GM23338 (cell line): ENCODE data around the gene LAMTOR4. TPM values are rescaled to one million over a fixed set of nuclear protein-coding genes. Genes with fewer than 3 reads are reported as not detected.

Experiments used
- ATAC-seq: fragments of 200-7000 bp; cut with Tn5 transposase; 3 replicates; pipeline ENCODE4 v1.9.1; 2020
- DNase-seq: peaks from one replicate; pipeline ENCODE4 v3.0.0-alpha.2; 2015; ENCODE audit warnings: low spot score
- H2AFZ ChIP-seq: fragments of 200-600 bp; sonication (generic); 2 replicates; pipeline ENCODE4 v1.8.0; 2016; ENCODE audit warnings: antibody characterized with exemption, mild to moderate bottlenecking, moderate library complexity
- H3F3A ChIP-seq: fragments of 200-600 bp; sonication (generic); replicated peaks from 2 replicates; pipeline ENCODE4 v1.8.0; 2017; ENCODE audit warnings: antibody characterized with exemption, mixed run types, low read depth
- H3K27ac ChIP-seq: fragments of 200-600 bp; sonication (generic); 2 replicates; pipeline ENCODE4 v1.6.1; 2016; ENCODE audit warnings: low read depth
- H3K27me3 ChIP-seq: fragments of 200-600 bp; sonication (generic); 2 replicates; pipeline ENCODE4 v1.8.0; 2016; ENCODE audit warnings: mild to moderate bottlenecking, mixed run types, moderate library complexity; ENCODE audit not compliant: insufficient read depth
- H3K36me3 ChIP-seq: fragments of 200-600 bp; sonication (generic); 2 replicates; pipeline ENCODE4 v1.8.0; 2016; ENCODE audit warnings: mild to moderate bottlenecking; ENCODE audit not compliant: insufficient read depth
- H3K4me1 ChIP-seq: fragments of 200-600 bp; sonication (generic); 2 replicates; pipeline ENCODE4 v1.8.0; 2016; ENCODE audit warnings: mild to moderate bottlenecking, moderate library complexity; ENCODE audit not compliant: insufficient read depth
- H3K4me2 ChIP-seq: fragments of 200-600 bp; sonication (generic); 2 replicates; pipeline ENCODE4 v1.7.1; 2017; ENCODE audit warnings: mixed run types
- H3K4me3 ChIP-seq: fragments of 200-600 bp; sonication (generic); 2 replicates; pipeline ENCODE4 v1.6.1; 2016; ENCODE audit warnings: mixed run types
- H3K79me2 ChIP-seq: fragments of 200-600 bp; sonication (generic); replicated peaks from 2 replicates; pipeline ENCODE4 v1.8.0; 2017; ENCODE audit warnings: mild to moderate bottlenecking; ENCODE audit not compliant: insufficient read depth
- H3K9me2 ChIP-seq: fragments of 200-600 bp; sonication (generic); 2 replicates; pipeline ENCODE4 v1.8.0; 2017; ENCODE audit not compliant: insufficient read depth
- H4K20me1 ChIP-seq: fragments of 200-600 bp; sonication (generic); replicated peaks from 2 replicates; pipeline ENCODE4 v1.8.0; 2017; ENCODE audit warnings: mild to moderate bottlenecking; ENCODE audit not compliant: insufficient read depth
- H3K27ac Mint-ChIP-seq: 2 replicates; pipeline ENCODE4 v1.8.0; 2020; ENCODE audit warnings: inconsistent platforms, mild to moderate bottlenecking, moderate library complexity, mixed read lengths
- H3K27me3 Mint-ChIP-seq: 3 replicates; pipeline ENCODE4 v1.8.0; 2022; ENCODE audit warnings: low read depth, mild to moderate bottlenecking, moderate library complexity, mixed read lengths, inconsistent platforms; ENCODE audit not compliant: insufficient read depth, poor library complexity
- H3K36me3 Mint-ChIP-seq: 3 replicates; pipeline ENCODE4 v1.8.0; 2021; ENCODE audit warnings: low read depth, mild to moderate bottlenecking, inconsistent platforms, moderate library complexity, mixed read lengths
- H3K4me1 Mint-ChIP-seq: 3 replicates; pipeline ENCODE4 v1.8.0; 2020; ENCODE audit warnings: mild to moderate bottlenecking, inconsistent platforms, mixed read lengths
- H3K4me3 Mint-ChIP-seq: 3 replicates; pipeline ENCODE4 v1.8.0; 2021; ENCODE audit warnings: moderate library complexity, mild to moderate bottlenecking, inconsistent platforms, mixed read lengths
- H3K9me3 Mint-ChIP-seq: 3 replicates; pipeline ENCODE4 v1.8.0; 2020; ENCODE audit warnings: moderate library complexity, mild to moderate bottlenecking, inconsistent platforms, mixed read lengths
- EZH2 ChIP-seq: fragments of 200-600 bp; sonication (generic); IDR thresholded peaks from one replicate; pipeline ENCODE4 v1.8.0; 2017; ENCODE audit warnings: antibody characterized with exemption, mild to moderate bottlenecking, low read depth; ENCODE audit not compliant: unreplicated experiment
- EZH2phosphoT487 ChIP-seq: fragments of 200-600 bp; sonication (generic); IDR thresholded peaks from one replicate; pipeline ENCODE4 v1.8.1; 2018; ENCODE audit warnings: antibody characterized with exemption; ENCODE audit not compliant: unreplicated experiment
- NANOG ChIP-seq: IDR thresholded peaks from 2 replicates; pipeline ENCODE4 v1.6.1; 2016; ENCODE audit warnings: antibody characterized with exemption, borderline replicate concordance
- STAT1 ChIP-seq: IDR thresholded peaks from one replicate; pipeline ENCODE4 v1.6.1; 2016; ENCODE audit warnings: antibody characterized with exemption; ENCODE audit not compliant: unreplicated experiment
- ZNF331 ChIP-seq: fragments of 250-450 bp; sonication (Bioruptor Pico); IDR thresholded peaks from 2 replicates; pipeline ENCODE4 v1.5.0; 2020; ENCODE audit warnings: low read depth, mild to moderate bottlenecking, moderate library complexity
- polyA plus RNA-seq: library from polyadenylated mRNA; unstranded; fragments of >200 nt; fragmentation: Nextera tagmentation; extraction: Ambion mirVana; gene quantifications from 2 replicates; pipeline ENCODE4 v1.2.1, GENCODE V29; 2016
- total RNA-seq: library from RNA; depleted of rRNA; stranded (reverse); fragments of >200 nt; shearing (Covaris generic); gene quantifications from 2 replicates; pipeline ENCODE4 v1.2.3, GENCODE V29; 2014
- TF ChIP-seq, protein P1 (sequence below): IDR thresholded peaks from one replicate; pipeline ENCODE4 v1.6.1; 2018; ENCODE audit warnings: antibody characterized with exemption; ENCODE audit not compliant: unreplicated experiment
- TF ChIP-seq, protein P2 (sequence below): IDR thresholded peaks from 2 replicates; pipeline ENCODE4 v1.6.1; 2016; ENCODE audit warnings: antibody characterized with exemption
- TF ChIP-seq, protein P3 (sequence below), 2 experiments: fragments of 200-600 bp in 1 of 2; sonication (generic) in 1 of 2; conservative IDR thresholded peaks; 2 replicates each; pipeline versions ENCODE4 v1.5.1 to v1.6.1; 2016 to 2017; ENCODE audit warnings: antibody characterized with exemption in 2 of 2, low read depth in 2 of 2, mild to moderate bottlenecking in 2 of 2, moderate library complexity in 1 of 2
- TF ChIP-seq, protein P4 (sequence below): fragments of 250-450 bp; sonication (Bioruptor Pico); IDR thresholded peaks from 2 replicates; pipeline ENCODE4 v1.5.0; 2020; ENCODE audit warnings: mild to moderate bottlenecking, moderate library complexity

Gene LAMTOR4
- total and polyA plus RNA-seq, 2 experiments from 2014 or later, result 145 to 333 TPM

DNA sequence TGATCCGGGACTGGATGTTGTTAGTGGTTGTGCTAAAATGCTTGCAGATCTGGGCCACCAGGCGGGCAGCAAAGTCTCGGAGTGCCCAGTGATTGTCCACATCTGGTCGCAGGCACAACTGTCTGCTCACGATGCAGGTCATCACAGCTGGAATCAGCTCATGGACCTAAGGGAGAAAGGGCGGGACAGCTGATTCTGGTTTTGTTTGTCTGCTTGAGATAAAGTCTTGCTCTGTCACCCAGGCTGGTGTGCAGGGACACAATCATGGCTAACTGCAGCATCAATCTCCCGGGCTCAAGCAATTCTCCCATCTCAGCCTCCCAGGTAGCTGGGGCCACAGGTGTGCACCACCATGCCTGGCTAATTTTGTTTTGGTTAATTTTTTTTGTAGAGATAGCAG is 37.6 kb upstream of the LAMTOR4 start (continued):
- TF ChIP-seq, protein P1, sequence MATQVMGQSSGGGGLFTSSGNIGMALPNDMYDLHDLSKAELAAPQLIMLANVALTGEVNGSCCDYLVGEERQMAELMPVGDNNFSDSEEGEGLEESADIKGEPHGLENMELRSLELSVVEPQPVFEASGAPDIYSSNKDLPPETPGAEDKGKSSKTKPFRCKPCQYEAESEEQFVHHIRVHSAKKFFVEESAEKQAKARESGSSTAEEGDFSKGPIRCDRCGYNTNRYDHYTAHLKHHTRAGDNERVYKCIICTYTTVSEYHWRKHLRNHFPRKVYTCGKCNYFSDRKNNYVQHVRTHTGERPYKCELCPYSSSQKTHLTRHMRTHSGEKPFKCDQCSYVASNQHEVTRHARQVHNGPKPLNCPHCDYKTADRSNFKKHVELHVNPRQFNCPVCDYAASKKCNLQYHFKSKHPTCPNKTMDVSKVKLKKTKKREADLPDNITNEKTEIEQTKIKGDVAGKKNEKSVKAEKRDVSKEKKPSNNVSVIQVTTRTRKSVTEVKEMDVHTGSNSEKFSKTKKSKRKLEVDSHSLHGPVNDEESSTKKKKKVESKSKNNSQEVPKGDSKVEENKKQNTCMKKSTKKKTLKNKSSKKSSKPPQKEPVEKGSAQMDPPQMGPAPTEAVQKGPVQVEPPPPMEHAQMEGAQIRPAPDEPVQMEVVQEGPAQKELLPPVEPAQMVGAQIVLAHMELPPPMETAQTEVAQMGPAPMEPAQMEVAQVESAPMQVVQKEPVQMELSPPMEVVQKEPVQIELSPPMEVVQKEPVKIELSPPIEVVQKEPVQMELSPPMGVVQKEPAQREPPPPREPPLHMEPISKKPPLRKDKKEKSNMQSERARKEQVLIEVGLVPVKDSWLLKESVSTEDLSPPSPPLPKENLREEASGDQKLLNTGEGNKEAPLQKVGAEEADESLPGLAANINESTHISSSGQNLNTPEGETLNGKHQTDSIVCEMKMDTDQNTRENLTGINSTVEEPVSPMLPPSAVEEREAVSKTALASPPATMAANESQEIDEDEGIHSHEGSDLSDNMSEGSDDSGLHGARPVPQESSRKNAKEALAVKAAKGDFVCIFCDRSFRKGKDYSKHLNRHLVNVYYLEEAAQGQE, result no peak
- TF ChIP-seq STAT1, result no peak

DNA sequence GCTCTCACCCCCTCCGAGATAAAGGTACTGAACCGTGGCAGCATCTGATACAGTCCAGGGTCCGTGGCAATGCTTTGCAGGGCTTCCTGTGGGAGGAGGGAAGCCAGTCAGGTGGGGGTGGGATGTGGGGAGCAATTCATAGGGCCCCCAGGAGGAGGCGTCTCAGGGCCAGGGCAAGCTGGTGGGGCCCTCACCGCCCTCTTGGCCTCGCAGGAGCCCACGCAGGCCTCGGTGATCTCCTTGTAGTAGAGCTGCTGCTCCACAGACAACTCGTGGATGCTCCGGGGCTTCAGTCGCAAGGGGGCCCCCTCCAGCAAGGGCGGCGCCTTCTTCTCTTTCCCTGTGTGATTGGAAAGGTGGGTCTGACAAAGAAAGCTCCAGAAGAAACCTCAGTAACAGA is 36.8 kb upstream of the LAMTOR4 start:
- no peaks in the 10 kb centered on the region for H3F3A ChIP-seq
- peaks cover 2% of the 10 kb centered on the region; the same call in 1 of the 3 replicates for H3K4me1 Mint-ChIP-seq
- H3K4me1 ChIP-seq, result no peaks in the 10 kb centered on the region
- H3K4me3 ChIP-seq, result no peak overlapping the region
- H3K9me3 Mint-ChIP-seq, result no peaks in the 10 kb centered on the region
- no peaks in the 10 kb centered on the region for H3K9me2 ChIP-seq
- ATAC-seq (peak; percentile 26), DNase-seq (no peak)
- H3K27ac Mint-ChIP-seq, result no peak overlapping the region
- peaks cover 12% of the 10 kb centered on the region for H3K27me3 Mint-ChIP-seq
- H2AFZ ChIP-seq, result no peak overlapping the region
- no peak overlapping the region for H3K27ac ChIP-seq
- TF ChIP-seq, protein P2, sequence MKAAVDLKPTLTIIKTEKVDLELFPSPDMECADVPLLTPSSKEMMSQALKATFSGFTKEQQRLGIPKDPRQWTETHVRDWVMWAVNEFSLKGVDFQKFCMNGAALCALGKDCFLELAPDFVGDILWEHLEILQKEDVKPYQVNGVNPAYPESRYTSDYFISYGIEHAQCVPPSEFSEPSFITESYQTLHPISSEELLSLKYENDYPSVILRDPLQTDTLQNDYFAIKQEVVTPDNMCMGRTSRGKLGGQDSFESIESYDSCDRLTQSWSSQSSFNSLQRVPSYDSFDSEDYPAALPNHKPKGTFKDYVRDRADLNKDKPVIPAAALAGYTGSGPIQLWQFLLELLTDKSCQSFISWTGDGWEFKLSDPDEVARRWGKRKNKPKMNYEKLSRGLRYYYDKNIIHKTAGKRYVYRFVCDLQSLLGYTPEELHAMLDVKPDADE, result no peak
- TF ChIP-seq EZH2phosphoT487 (no peak), EZH2 (no peak), STAT1 (no peak), ZNF331 (no peak), NANOG (no peak)
- TF ChIP-seq, protein P3, sequence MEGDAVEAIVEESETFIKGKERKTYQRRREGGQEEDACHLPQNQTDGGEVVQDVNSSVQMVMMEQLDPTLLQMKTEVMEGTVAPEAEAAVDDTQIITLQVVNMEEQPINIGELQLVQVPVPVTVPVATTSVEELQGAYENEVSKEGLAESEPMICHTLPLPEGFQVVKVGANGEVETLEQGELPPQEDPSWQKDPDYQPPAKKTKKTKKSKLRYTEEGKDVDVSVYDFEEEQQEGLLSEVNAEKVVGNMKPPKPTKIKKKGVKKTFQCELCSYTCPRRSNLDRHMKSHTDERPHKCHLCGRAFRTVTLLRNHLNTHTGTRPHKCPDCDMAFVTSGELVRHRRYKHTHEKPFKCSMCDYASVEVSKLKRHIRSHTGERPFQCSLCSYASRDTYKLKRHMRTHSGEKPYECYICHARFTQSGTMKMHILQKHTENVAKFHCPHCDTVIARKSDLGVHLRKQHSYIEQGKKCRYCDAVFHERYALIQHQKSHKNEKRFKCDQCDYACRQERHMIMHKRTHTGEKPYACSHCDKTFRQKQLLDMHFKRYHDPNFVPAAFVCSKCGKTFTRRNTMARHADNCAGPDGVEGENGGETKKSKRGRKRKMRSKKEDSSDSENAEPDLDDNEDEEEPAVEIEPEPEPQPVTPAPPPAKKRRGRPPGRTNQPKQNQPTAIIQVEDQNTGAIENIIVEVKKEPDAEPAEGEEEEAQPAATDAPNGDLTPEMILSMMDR (conservative IDR thresholded peaks at IDR 0.05; ENCODE audit: low read depth in 2 of 2), result peak in 1 of 2 experiments; percentile 30; a peak in 2 of 4 replicates
- TF ChIP-seq, protein P4, sequence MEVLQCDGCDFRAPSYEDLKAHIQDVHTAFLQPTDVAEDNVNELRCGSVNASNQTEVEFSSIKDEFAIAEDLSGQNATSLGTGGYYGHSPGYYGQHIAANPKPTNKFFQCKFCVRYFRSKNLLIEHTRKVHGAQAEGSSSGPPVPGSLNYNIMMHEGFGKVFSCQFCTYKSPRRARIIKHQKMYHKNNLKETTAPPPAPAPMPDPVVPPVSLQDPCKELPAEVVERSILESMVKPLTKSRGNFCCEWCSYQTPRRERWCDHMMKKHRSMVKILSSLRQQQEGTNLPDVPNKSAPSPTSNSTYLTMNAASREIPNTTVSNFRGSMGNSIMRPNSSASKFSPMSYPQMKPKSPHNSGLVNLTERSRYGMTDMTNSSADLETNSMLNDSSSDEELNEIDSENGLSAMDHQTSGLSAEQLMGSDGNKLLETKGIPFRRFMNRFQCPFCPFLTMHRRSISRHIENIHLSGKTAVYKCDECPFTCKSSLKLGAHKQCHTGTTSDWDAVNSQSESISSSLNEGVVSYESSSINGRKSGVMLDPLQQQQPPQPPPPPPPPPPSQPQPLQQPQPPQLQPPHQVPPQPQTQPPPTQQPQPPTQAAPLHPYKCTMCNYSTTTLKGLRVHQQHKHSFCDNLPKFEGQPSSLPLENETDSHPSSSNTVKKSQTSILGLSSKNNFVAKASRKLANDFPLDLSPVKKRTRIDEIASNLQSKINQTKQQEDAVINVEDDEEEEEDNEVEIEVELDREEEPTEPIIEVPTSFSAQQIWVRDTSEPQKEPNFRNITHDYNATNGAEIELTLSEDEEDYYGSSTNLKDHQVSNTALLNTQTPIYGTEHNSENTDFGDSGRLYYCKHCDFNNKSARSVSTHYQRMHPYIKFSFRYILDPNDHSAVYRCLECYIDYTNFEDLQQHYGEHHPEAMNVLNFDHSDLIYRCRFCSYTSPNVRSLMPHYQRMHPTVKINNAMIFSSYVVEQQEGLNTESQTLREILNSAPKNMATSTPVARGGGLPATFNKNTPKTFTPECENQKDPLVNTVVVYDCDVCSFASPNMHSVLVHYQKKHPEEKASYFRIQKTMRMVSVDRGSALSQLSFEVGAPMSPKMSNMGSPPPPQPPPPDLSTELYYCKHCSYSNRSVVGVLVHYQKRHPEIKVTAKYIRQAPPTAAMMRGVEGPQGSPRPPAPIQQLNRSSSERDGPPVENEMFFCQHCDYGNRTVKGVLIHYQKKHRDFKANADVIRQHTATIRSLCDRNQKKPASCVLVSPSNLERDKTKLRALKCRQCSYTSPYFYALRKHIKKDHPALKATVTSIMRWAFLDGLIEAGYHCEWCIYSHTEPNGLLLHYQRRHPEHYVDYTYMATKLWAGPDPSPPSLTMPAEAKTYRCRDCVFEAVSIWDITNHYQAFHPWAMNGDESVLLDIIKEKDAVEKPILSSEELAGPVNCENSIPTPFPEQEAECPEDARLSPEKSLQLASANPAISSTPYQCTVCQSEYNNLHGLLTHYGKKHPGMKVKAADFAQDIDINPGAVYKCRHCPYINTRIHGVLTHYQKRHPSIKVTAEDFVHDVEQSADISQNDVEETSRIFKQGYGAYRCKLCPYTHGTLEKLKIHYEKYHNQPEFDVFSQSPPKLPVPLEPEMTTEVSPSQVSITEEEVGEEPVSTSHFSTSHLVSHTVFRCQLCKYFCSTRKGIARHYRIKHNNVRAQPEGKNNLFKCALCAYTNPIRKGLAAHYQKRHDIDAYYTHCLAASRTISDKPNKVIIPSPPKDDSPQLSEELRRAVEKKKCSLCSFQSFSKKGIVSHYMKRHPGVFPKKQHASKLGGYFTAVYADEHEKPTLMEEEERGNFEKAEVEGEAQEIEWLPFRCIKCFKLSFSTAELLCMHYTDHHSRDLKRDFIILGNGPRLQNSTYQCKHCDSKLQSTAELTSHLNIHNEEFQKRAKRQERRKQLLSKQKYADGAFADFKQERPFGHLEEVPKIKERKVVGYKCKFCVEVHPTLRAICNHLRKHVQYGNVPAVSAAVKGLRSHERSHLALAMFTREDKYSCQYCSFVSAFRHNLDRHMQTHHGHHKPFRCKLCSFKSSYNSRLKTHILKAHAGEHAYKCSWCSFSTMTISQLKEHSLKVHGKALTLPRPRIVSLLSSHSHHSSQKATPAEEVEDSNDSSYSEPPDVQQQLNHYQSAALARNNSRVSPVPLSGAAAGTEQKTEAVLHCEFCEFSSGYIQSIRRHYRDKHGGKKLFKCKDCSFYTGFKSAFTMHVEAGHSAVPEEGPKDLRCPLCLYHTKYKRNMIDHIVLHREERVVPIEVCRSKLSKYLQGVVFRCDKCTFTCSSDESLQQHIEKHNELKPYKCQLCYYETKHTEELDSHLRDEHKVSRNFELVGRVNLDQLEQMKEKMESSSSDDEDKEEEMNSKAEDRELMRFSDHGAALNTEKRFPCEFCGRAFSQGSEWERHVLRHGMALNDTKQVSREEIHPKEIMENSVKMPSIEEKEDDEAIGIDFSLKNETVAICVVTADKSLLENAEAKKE (CRISPR knock-in tag), result no peak
- no peaks in the 10 kb centered on the region for H3K79me2 ChIP-seq
- H3K36me3 ChIP-seq, result peaks cover 16% of the 10 kb centered on the region; the same call in 1 of the 2 replicates
- no peak overlapping the region; the same call in 2 of the 3 replicates for H3K4me3 Mint-ChIP-seq
- H3K27me3 ChIP-seq, result no peaks in the 10 kb centered on the region
- H3K36me3 Mint-ChIP-seq, result peaks cover 77% of the 10 kb centered on the region
- H4K20me1 ChIP-seq, result no peaks in the 10 kb centered on the region
- H3K4me2 ChIP-seq, result no peak overlapping the region
